GM12878 (cell line): Measurements from ENCODE around the gene TIA1.

Source experiments
- ESRRA ChIP-seq: IDR thresholded peaks from 2 replicates; pipeline ENCODE4 v1.6.1; 2012; ENCODE audit warnings: mild to moderate bottlenecking, low read length, improper control_type of control experiment
- TF ChIP-seq, protein P1 (sequence below), 3 experiments: IDR thresholded peaks in 2 of 3; conservative IDR thresholded peaks in 1 of 3; 2 replicates each; pipeline ENCODE4 v1.5.1; 2011; ENCODE audit warnings: low read depth in 3 of 3, low read length in 3 of 3, mild to moderate bottlenecking in 3 of 3, control low read depth in 2 of 3, moderate library complexity in 2 of 3, inconsistent platforms in 1 of 3, mixed read lengths in 1 of 3; ENCODE audit not compliant: control insufficient read depth in 2 of 3, insufficient read depth in 1 of 3; ENCODE audit errors: extremely low read depth in 1 of 3

DNA sequence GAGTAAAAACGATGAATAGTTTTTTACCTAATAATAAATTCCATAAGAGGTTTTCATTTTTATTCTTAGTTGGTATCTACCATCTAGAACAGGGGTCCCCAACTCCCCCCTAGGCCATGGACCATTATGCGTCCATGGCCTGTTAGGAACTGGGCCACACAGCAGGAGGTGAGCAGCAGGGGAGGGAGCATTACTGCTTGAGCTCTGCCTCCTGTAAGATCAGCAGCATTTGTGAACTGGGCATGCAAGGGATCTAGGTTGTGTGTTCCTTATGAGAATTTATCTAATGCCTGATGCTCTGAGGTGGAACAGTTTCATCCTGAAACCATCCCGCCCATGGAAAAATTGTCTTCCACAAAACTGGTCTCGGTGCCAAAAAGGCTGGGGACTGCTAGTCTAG is 5.9 kb downstream of the TIA1 start:
- TF ChIP-seq, protein P1, sequence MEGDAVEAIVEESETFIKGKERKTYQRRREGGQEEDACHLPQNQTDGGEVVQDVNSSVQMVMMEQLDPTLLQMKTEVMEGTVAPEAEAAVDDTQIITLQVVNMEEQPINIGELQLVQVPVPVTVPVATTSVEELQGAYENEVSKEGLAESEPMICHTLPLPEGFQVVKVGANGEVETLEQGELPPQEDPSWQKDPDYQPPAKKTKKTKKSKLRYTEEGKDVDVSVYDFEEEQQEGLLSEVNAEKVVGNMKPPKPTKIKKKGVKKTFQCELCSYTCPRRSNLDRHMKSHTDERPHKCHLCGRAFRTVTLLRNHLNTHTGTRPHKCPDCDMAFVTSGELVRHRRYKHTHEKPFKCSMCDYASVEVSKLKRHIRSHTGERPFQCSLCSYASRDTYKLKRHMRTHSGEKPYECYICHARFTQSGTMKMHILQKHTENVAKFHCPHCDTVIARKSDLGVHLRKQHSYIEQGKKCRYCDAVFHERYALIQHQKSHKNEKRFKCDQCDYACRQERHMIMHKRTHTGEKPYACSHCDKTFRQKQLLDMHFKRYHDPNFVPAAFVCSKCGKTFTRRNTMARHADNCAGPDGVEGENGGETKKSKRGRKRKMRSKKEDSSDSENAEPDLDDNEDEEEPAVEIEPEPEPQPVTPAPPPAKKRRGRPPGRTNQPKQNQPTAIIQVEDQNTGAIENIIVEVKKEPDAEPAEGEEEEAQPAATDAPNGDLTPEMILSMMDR (IDR thresholded peaks at IDR 0.05 in 2 of 3, conservative IDR thresholded peaks at IDR 0.05 in 1 of 3; ENCODE audit: control insufficient read depth in 2 of 3, extremely low read depth in 1 of 3, insufficient read depth in 1 of 3, low read depth in 3 of 3, low read length in 3 of 3) = no peak
- no peak for TF ChIP-seq ESRRA
